ENCODE measurements around the gene SH3GL3.

The SH3GL3 gene

DNA sequence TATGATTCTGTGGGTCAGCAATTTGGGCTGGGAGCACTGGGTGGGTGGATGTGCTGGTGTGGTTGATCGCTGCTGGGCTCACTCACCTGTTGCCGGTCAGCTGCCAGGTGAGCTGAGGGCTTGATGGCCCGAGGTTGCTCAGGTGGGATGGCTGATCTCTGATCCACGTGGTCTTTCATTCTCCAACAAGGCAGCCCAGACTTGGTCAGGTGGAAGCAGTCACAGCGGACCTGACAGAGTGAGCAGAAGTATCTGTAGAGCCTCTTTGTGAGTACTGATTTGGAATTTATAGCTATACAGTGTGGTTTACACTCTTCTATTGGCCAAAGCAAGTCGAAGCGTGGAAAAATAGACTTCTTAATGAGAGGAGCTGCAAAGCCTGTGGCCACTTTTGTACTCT, 109.6 kb downstream of the SH3GL3 start:
- TF ChIP-seq, protein P1, sequence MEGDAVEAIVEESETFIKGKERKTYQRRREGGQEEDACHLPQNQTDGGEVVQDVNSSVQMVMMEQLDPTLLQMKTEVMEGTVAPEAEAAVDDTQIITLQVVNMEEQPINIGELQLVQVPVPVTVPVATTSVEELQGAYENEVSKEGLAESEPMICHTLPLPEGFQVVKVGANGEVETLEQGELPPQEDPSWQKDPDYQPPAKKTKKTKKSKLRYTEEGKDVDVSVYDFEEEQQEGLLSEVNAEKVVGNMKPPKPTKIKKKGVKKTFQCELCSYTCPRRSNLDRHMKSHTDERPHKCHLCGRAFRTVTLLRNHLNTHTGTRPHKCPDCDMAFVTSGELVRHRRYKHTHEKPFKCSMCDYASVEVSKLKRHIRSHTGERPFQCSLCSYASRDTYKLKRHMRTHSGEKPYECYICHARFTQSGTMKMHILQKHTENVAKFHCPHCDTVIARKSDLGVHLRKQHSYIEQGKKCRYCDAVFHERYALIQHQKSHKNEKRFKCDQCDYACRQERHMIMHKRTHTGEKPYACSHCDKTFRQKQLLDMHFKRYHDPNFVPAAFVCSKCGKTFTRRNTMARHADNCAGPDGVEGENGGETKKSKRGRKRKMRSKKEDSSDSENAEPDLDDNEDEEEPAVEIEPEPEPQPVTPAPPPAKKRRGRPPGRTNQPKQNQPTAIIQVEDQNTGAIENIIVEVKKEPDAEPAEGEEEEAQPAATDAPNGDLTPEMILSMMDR (IDR thresholded peaks at IDR 0.05; ENCODE audit: insufficient read depth, low read length, poor library complexity, severe bottlenecking) = no peak
- Histone ChIP-seq H3K4me3 (replicated peaks; ENCODE audit: low read depth, low read length) (no peak overlapping the region), H3K36me3 (ENCODE audit: control insufficient read depth, insufficient read depth, low read length) (no peaks in the 10 kb centered on the region), H3K27me3 (replicated peaks; ENCODE audit: control insufficient read depth, insufficient read depth, low read length) (no peaks in the 10 kb centered on the region)
- no peak for DNase-seq (ENCODE audit: extremely low read depth, insufficient read length)

DNA sequence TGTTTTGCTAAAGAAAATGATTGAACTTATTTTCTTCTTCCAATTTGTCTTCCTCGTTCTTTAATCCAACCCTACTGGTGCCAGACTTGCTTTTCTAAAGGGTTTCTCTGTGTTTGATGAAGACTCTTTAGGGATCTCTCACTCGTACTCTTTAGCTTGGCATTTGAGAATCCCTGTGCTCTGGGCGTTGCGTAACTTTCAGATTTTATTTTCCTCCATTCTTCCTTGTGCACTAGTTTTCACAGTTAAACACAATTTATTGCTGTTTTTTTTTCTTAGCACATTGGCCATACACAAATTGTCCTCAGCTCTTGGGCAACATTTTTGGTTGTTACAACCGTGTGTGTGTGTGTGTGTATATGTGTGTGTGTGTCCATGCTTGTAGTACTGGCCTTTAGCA, 111.0 kb downstream of the SH3GL3 start:
- Histone ChIP-seq H3K36me3 (ENCODE audit: control insufficient read depth, insufficient read depth, low read length) (no peaks in the 10 kb centered on the region), H3K27me3 (replicated peaks; ENCODE audit: control insufficient read depth, insufficient read depth, low read length) (no peaks in the 10 kb centered on the region), H3K4me3 (replicated peaks; ENCODE audit: low read depth, low read length) (no peak overlapping the region)
- DNase-seq (ENCODE audit: extremely low read depth, insufficient read length) = no peak
- TF ChIP-seq, protein P1 (IDR thresholded peaks at IDR 0.05; ENCODE audit: insufficient read depth, low read length, poor library complexity, severe bottlenecking) = no peak

DNA sequence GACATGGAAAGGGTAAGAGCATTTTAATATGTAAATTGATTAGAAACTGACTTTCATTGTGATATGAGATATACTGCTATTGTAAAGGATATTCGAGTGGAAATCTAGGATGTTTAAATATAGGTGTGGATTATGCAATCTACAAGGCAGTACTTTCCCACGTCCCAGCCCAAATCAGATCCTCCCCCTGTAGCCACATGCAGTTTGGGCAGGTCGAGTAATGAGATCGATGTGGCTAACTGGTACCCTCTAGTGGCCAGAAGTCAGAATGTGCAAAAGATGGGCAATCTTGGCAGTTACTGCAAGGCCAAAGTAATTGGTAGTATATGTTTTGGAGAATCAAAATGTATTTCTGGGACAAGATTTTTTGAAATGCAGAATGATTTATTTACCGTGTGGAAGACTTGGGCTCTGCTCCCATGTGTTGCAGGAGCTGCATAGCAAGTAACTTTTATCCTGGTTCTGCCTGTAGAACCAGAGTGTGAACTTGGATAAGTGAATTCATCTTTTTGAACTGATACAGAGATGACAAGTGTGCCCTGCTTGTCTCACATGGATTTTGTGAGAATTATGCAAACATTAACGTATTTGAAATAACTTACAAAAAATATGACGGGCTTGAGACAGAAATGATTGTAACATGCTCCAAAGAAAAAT, 112.3 kb downstream of the SH3GL3 start:
- H3K27me3 ChIP-seq (replicated peaks; ENCODE audit: control insufficient read depth, insufficient read depth, low read length) = no peaks in the 10 kb centered on the region
- DNase-seq (ENCODE audit: extremely low read depth, insufficient read length) = no peak
- H3K36me3 ChIP-seq (ENCODE audit: control insufficient read depth, insufficient read depth, low read length) = no peaks in the 10 kb centered on the region
- TF ChIP-seq, protein P1 (IDR thresholded peaks at IDR 0.05; ENCODE audit: insufficient read depth, low read length, poor library complexity, severe bottlenecking) = peak; percentile 83
- H3K4me3 ChIP-seq (replicated peaks; ENCODE audit: low read depth, low read length) = no peak overlapping the region

DNA sequence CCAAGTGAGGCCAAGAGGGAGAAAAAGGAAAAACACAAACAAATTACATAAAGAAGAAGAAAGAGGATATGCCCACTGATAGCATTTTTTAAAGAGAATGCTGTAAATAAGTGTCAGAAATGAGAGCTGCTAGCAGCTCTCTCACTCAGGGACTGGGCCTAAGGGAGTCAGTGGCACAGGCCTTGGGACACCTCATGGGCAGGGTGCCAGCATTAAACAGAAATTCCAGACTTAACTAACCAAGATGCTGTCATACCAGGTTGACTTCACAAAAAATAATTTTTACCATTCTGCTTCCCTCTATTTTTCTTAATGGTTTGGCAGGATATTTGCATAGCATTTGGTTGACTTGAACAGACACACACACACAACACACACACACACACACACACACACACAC, 114.5 kb downstream of the SH3GL3 start:
- TF ChIP-seq, protein P1 (IDR thresholded peaks at IDR 0.05; ENCODE audit: insufficient read depth, low read length, poor library complexity, severe bottlenecking) = no peak
- no peak for DNase-seq (ENCODE audit: extremely low read depth, insufficient read length)

DNA sequence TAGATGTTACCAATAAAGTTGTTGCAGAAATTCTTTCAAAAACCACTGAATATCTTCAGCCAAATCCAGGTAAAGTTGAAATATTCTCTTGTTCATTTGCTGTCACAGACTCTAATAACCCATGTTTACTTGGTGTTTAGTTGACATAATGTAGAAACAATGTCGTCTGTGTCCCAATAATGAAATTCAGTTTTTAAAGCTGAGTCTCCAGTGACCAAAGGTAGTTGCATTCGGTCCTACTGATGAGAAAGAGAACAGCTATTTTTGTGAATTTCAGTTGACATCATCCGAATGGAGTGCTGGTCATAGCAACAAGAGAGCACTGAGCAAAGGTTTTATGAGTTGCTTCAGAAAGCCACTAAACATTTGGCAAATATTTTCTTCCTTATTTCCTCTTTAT, 118.0 kb downstream of the SH3GL3 start:
- no peaks in the 10 kb centered on the region for H3K36me3 ChIP-seq (ENCODE audit: control insufficient read depth, insufficient read depth, low read length)
- TF ChIP-seq, protein P1 (IDR thresholded peaks at IDR 0.05; ENCODE audit: insufficient read depth, low read length, poor library complexity, severe bottlenecking) = no peak
- no peak for DNase-seq (ENCODE audit: extremely low read depth, insufficient read length)
- no peak overlapping the region for H3K4me3 ChIP-seq (replicated peaks; ENCODE audit: low read depth, low read length)
- no peaks in the 10 kb centered on the region for H3K27me3 ChIP-seq (replicated peaks; ENCODE audit: control insufficient read depth, insufficient read depth, low read length)

More for the DNA sequence above, 114.5 kb downstream of the SH3GL3 start:
- Histone ChIP-seq H3K36me3 (ENCODE audit: control insufficient read depth, insufficient read depth, low read length) (no peaks in the 10 kb centered on the region), H3K27me3 (replicated peaks; ENCODE audit: control insufficient read depth, insufficient read depth, low read length) (no peaks in the 10 kb centered on the region), H3K4me3 (replicated peaks; ENCODE audit: low read depth, low read length) (no peak overlapping the region)

All from GM06990 (cell line).